K562 (cell line): ENCODE results near the gene DCAF17. TPM values are rescaled to one million over a fixed set of nuclear protein-coding genes. Genes with fewer than 3 reads are reported as not detected.

Experiments used
- CREM ChIP-seq: IDR thresholded peaks from 2 replicates; pipeline ENCODE4 v1.6.1; 2014; ENCODE audit warnings: antibody characterized with exemption, low read depth
- CXXC5 ChIP-seq: fragments of 250-450 bp; sonication (Bioruptor Pico); IDR thresholded peaks from 2 replicates; pipeline ENCODE4 v1.8.0; 2022; ENCODE audit warnings: inconsistent platforms, mild to moderate bottlenecking, moderate library complexity
- EHMT2 ChIP-seq: fragments of 450-650 bp; IDR thresholded peaks from 2 replicates; pipeline ENCODE4 v1.6.1; 2018; ENCODE audit warnings: antibody characterized with exemption
- ERF ChIP-seq: fragments of 450-650 bp; formaldehyde crosslinking; IDR thresholded peaks from 2 replicates; pipeline ENCODE4 v1.4.0; 2020; ENCODE audit warnings: mild to moderate bottlenecking, mixed read lengths
- MEF2A ChIP-seq: IDR thresholded peaks from 2 replicates; pipeline ENCODE4 v1.6.1; 2011; ENCODE audit warnings: low read depth, mild to moderate bottlenecking, low read length, moderate library complexity; ENCODE audit not compliant: control insufficient read depth
- MTA1 ChIP-seq: fragments of 450-650 bp; IDR thresholded peaks from 2 replicates; pipeline ENCODE4 v1.6.1; 2017; ENCODE audit warnings: borderline replicate concordance
- NCOA4 ChIP-seq: fragments of 450-650 bp; IDR thresholded peaks from 2 replicates; pipeline ENCODE4 v1.6.1; 2018; ENCODE audit warnings: mild to moderate bottlenecking; ENCODE audit not compliant: partially characterized antibody
- NFIX ChIP-seq: fragments of 250-450 bp; sonication (Bioruptor Pico); IDR thresholded peaks from 2 replicates; pipeline ENCODE4 v1.4.0; 2020; ENCODE audit warnings: low read depth, mild to moderate bottlenecking, moderate library complexity
- PRPF4 ChIP-seq: fragments of 200-400 bp; formaldehyde crosslinking; IDR thresholded peaks from one replicate; pipeline ENCODE4 v1.6.1; 2017; ENCODE audit warnings: low read length, low read depth, mild to moderate bottlenecking; ENCODE audit not compliant: insufficient read depth, poor library complexity, severe bottlenecking
- SMAD3 ChIP-seq: fragments of 450-650 bp; formaldehyde crosslinking; conservative IDR thresholded peaks from 2 replicates; pipeline ENCODE4 v1.4.0; 2020; ENCODE audit warnings: mild to moderate bottlenecking
- ZNF212 ChIP-seq: fragments of 450-650 bp; formaldehyde crosslinking; IDR thresholded peaks from 2 replicates; pipeline ENCODE4 v1.4.0; 2020; ENCODE audit warnings: mild to moderate bottlenecking
- ZNF436 ChIP-seq: fragments of 250-450, 450-650 bp; sonication (Bioruptor Pico); formaldehyde crosslinking; IDR thresholded peaks from 2 replicates; pipeline ENCODE4 v1.7.0; 2020; ENCODE audit warnings: mild to moderate bottlenecking
- ZNF507 ChIP-seq: conservative IDR thresholded peaks from 2 replicates; pipeline ENCODE4 v1.6.1; 2017; ENCODE audit warnings: missing genetic modification characterization, missing compliant biosample characterization
- ZNF699 ChIP-seq: fragments of 250-450 bp; sonication (Bioruptor Pico); IDR thresholded peaks from 2 replicates; pipeline ENCODE4 v1.8.0; 2021; ENCODE audit warnings: mild to moderate bottlenecking, moderate library complexity; ENCODE audit not compliant: insufficient replicate concordance
- ZNF75A ChIP-seq: fragments of 450-650 bp; formaldehyde crosslinking; IDR thresholded peaks from 2 replicates; pipeline ENCODE4 v1.4.0; 2020; ENCODE audit warnings: mild to moderate bottlenecking
- polyA plus RNA-seq, 8 experiments: library from polyadenylated mRNA; depleted of rRNA in 4 of 8; stranded (reverse) in 5 of 8; unstranded in 3 of 8; fragments of >200 nt; fragmentation: Nextera tagmentation in 2 of 8; fragmentation: Illumina TruSeq in 1 of 8; extraction: Ambion mirVana in 2 of 8; extraction: Trizol in 1 of 8; gene quantifications; 2 replicates each; pipeline versions ENCODE4 v1.2.1 to v1.2.3, GENCODE V29; 2011 to 2014; ENCODE audit warnings: inconsistent platforms in 1 of 8, missing spikeins in 1 of 8
- total RNA-seq, 7 experiments: library from RNA; depleted of rRNA in 6 of 7; stranded (reverse); fragments of >200 nt in 6 of 7; fragmentation: Illumina TruSeq in 2 of 7; extraction: Trizol in 2 of 7; gene quantifications; 2 replicates each; pipeline versions ENCODE4 v1.2.1 to v1.2.3, GENCODE V29; 2011 to 2021; ENCODE audit warnings: low replicate concordance in 1 of 7
- TF ChIP-seq, protein P1 (sequence below): fragments of 250-450 bp; sonication (Bioruptor Pico); IDR thresholded peaks from 2 replicates; pipeline ENCODE4 v1.5.0; 2021
- TF ChIP-seq, protein P2 (sequence below): IDR thresholded peaks from 2 replicates; pipeline ENCODE4 v1.6.1; 2011; ENCODE audit warnings: borderline replicate concordance, low read depth, mild to moderate bottlenecking, moderate library complexity, low read length; ENCODE audit not compliant: insufficient read depth, poor library complexity, severe bottlenecking
- TF ChIP-seq, protein P3 (sequence below): fragments of 450-650 bp; formaldehyde crosslinking; IDR thresholded peaks from 2 replicates; pipeline ENCODE4 v1.4.0; 2020; ENCODE audit warnings: mild to moderate bottlenecking, mixed read lengths
- TF ChIP-seq, protein P4 (sequence below): sonication (generic); formaldehyde crosslinking; IDR thresholded peaks from 2 replicates; pipeline ENCODE4 v1.8.0; 2023; ENCODE audit warnings: missing genetic modification reagents, mild to moderate bottlenecking, borderline replicate concordance

The DCAF17 gene
- total and polyA plus RNA-seq, 9 of the 15 experiments (the other 6 are each of a cell fraction or from before 2014, with no cell fraction given): 10.0 to 38.5 (median 27.1) TPM

DNA sequence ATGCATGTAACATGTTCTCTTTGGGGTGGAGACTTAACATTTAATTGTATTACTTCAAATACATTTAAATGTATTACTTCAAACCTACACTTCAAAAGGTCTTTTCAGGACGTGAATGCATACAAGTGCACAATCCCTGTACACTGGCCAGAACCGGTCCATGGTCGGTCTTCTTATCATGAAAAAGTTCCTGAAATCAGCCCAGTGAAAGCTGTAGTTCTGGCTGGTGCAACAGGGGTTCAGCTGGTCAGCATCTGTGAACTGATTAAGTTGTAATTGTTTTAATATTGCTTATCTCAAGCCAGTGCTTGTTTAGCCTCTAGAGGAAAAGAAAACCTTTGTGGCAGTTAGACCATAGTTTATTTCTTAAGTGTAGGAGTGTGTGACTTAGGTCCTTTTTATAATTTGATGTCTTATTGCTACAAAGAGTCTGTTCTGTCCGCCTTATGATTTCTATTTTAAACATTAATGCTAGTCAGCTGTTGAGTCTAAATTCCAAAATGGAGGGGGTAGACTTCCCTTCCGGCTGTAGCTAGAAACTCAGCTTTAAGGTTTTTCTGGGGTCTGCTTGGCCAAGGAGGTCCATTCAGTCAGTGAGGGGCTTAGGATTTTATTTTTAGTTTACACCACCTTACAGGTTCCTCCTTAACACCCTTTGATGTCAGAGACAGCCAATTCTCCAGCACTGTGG lies 87.5 kb downstream of the DCAF17 start (continued):
- TF ChIP-seq, protein P1, sequence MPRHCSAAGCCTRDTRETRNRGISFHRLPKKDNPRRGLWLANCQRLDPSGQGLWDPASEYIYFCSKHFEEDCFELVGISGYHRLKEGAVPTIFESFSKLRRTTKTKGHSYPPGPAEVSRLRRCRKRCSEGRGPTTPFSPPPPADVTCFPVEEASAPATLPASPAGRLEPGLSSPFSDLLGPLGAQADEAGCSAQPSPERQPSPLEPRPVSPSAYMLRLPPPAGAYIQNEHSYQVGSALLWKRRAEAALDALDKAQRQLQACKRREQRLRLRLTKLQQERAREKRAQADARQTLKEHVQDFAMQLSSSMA (CRISPR knock-in tag): no peak
- TF ChIP-seq CXXC5 (0 out of 2 replicates have a peak, but pooled peaks have one; percentile 10), PRPF4 (no peak), CREM (no peak), NFIX (CRISPR knock-in tag) (no peak), SMAD3 (CRISPR knock-in tag) (no peak), EHMT2 (no peak; the same call in 1 of the 2 replicates), ZNF75A (CRISPR knock-in tag) (no peak), MTA1 (no peak), ZNF436 (CRISPR knock-in tag) (no peak), ZNF699 (no peak), MEF2A (no peak), NCOA4 (no peak), ZNF507 (tag) (no peak), ERF (CRISPR knock-in tag) (peak; percentile 35; the same call in 1 of the 2 replicates), ZNF212 (CRISPR knock-in tag) (no peak)
- TF ChIP-seq, protein P2, sequence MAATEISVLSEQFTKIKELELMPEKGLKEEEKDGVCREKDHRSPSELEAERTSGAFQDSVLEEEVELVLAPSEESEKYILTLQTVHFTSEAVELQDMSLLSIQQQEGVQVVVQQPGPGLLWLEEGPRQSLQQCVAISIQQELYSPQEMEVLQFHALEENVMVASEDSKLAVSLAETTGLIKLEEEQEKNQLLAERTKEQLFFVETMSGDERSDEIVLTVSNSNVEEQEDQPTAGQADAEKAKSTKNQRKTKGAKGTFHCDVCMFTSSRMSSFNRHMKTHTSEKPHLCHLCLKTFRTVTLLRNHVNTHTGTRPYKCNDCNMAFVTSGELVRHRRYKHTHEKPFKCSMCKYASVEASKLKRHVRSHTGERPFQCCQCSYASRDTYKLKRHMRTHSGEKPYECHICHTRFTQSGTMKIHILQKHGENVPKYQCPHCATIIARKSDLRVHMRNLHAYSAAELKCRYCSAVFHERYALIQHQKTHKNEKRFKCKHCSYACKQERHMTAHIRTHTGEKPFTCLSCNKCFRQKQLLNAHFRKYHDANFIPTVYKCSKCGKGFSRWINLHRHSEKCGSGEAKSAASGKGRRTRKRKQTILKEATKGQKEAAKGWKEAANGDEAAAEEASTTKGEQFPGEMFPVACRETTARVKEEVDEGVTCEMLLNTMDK: no peak
- TF ChIP-seq, protein P3, sequence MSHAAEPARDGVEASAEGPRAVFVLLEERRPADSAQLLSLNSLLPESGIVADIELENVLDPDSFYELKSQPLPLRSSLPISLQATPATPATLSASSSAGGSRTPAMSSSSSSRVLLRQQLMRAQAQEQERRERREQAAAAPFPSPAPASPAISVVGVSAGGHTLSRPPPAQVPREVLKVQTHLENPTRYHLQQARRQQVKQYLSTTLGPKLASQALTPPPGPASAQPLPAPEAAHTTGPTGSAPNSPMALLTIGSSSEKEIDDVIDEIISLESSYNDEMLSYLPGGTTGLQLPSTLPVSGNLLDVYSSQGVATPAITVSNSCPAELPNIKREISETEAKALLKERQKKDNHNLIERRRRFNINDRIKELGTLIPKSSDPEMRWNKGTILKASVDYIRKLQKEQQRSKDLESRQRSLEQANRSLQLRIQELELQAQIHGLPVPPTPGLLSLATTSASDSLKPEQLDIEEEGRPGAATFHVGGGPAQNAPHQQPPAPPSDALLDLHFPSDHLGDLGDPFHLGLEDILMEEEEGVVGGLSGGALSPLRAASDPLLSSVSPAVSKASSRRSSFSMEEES (CRISPR knock-in tag): no peak
- TF ChIP-seq, protein P4, sequence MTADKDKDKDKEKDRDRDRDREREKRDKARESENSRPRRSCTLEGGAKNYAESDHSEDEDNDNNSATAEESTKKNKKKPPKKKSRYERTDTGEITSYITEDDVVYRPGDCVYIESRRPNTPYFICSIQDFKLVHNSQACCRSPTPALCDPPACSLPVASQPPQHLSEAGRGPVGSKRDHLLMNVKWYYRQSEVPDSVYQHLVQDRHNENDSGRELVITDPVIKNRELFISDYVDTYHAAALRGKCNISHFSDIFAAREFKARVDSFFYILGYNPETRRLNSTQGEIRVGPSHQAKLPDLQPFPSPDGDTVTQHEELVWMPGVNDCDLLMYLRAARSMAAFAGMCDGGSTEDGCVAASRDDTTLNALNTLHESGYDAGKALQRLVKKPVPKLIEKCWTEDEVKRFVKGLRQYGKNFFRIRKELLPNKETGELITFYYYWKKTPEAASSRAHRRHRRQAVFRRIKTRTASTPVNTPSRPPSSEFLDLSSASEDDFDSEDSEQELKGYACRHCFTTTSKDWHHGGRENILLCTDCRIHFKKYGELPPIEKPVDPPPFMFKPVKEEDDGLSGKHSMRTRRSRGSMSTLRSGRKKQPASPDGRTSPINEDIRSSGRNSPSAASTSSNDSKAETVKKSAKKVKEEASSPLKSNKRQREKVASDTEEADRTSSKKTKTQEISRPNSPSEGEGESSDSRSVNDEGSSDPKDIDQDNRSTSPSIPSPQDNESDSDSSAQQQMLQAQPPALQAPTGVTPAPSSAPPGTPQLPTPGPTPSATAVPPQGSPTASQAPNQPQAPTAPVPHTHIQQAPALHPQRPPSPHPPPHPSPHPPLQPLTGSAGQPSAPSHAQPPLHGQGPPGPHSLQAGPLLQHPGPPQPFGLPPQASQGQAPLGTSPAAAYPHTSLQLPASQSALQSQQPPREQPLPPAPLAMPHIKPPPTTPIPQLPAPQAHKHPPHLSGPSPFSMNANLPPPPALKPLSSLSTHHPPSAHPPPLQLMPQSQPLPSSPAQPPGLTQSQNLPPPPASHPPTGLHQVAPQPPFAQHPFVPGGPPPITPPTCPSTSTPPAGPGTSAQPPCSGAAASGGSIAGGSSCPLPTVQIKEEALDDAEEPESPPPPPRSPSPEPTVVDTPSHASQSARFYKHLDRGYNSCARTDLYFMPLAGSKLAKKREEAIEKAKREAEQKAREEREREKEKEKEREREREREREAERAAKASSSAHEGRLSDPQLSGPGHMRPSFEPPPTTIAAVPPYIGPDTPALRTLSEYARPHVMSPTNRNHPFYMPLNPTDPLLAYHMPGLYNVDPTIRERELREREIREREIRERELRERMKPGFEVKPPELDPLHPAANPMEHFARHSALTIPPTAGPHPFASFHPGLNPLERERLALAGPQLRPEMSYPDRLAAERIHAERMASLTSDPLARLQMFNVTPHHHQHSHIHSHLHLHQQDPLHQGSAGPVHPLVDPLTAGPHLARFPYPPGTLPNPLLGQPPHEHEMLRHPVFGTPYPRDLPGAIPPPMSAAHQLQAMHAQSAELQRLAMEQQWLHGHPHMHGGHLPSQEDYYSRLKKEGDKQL (CRISPR knock-in tag): peak; percentile 54; the same call in 1 of the 2 replicates
